ENCODE measurements around the gene CDH3. TPM values are rescaled to one million over a fixed set of nuclear protein-coding genes. Genes with fewer than 3 reads are reported as not detected.

CDH3 gene
- polyA plus RNA-seq, 2 of the 4 experiments (the other 2 are of a cell fraction): 0.08 to 0.25 TPM

GRCh38 chr16:68739964-68740627 lies 95.0 kb downstream of the CDH3 start (continued):
- TF ChIP-seq, protein P1, sequence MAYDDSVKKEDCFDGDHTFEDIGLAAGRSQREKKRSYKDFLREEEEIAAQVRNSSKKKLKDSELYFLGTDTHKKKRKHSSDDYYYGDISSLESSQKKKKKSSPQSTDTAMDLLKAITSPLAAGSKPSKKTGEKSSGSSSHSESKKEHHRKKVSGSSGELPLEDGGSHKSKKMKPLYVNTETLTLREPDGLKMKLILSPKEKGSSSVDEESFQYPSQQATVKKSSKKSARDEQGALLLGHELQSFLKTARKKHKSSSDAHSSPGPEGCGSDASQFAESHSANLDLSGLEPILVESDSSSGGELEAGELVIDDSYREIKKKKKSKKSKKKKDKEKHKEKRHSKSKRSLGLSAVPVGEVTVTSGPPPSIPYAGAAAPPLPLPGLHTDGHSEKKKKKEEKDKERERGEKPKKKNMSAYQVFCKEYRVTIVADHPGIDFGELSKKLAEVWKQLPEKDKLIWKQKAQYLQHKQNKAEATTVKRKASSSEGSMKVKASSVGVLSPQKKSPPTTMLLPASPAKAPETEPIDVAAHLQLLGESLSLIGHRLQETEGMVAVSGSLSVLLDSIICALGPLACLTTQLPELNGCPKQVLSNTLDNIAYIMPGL (CRISPR knock-in tag; IDR thresholded peaks at IDR 0.05; ENCODE audit: borderline replicate concordance): no peak
- no peak for TF ChIP-seq EHMT2 (IDR thresholded peaks at IDR 0.05; ENCODE audit: low read depth)
- TF ChIP-seq ELK1 (IDR thresholded peaks at IDR 0.05; ENCODE audit: low read depth, low read length): no peak
- TF ChIP-seq REST (IDR thresholded peaks at IDR 0.05): no peak
- TF ChIP-seq, protein P2, sequence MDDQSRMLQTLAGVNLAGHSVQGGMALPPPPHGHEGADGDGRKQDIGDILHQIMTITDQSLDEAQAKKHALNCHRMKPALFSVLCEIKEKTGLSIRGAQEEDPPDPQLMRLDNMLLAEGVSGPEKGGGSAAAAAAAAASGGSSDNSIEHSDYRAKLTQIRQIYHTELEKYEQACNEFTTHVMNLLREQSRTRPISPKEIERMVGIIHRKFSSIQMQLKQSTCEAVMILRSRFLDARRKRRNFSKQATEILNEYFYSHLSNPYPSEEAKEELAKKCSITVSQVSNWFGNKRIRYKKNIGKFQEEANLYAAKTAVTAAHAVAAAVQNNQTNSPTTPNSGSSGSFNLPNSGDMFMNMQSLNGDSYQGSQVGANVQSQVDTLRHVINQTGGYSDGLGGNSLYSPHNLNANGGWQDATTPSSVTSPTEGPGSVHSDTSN (IDR thresholded peaks at IDR 0.05): no peak
- TF ChIP-seq, protein P3, sequence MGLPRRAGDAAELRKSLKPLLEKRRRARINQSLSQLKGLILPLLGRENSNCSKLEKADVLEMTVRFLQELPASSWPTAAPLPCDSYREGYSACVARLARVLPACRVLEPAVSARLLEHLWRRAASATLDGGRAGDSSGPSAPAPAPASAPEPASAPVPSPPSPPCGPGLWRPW (IDR thresholded peaks at IDR 0.05): no peak
- TF ChIP-seq, protein P4, sequence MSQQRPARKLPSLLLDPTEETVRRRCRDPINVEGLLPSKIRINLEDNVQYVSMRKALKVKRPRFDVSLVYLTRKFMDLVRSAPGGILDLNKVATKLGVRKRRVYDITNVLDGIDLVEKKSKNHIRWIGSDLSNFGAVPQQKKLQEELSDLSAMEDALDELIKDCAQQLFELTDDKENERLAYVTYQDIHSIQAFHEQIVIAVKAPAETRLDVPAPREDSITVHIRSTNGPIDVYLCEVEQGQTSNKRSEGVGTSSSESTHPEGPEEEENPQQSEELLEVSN (IDR thresholded peaks at IDR 0.05; ENCODE audit: borderline replicate concordance, low read depth): peak; percentile 18; the same call in 1 of the 2 replicates
- peak in 1 of 2 experiments; percentile 34; a peak in 2 of 5 replicates for TF ChIP-seq JUN (IDR thresholded peaks at IDR 0.05)
- TF ChIP-seq CEBPB (IDR thresholded peaks at IDR 0.05): peak in 1 of 2 experiments; percentile 25; a peak in 1 of 4 replicates
- TF ChIP-seq KDM1A (IDR thresholded peaks at IDR 0.05; ENCODE audit: low read depth): no peak
- no peak for TF ChIP-seq ZC3H11A (IDR thresholded peaks at IDR 0.05)
- TF ChIP-seq TP53 (CRISPR knock-in tag; IDR thresholded peaks at IDR 0.05): no peak
- no peak for TF ChIP-seq FOSL2 (IDR thresholded peaks at IDR 0.05)
- peak; percentile 47; the same call in 1 of the 2 replicates for TF ChIP-seq FOSL2 (CRISPR knock-in tag; IDR thresholded peaks at IDR 0.05)
- no peak for TF ChIP-seq HOXA7 (CRISPR knock-in tag; IDR thresholded peaks at IDR 0.05)
- TF ChIP-seq EHF (CRISPR knock-in tag; IDR thresholded peaks at IDR 0.05): no peak
- TF ChIP-seq RARB (CRISPR knock-in tag; IDR thresholded peaks at IDR 0.05): no peak
- 0 out of 2 replicates have a peak, but pooled peaks have one; percentile 28 for TF ChIP-seq RFX5 (IDR thresholded peaks at IDR 0.05)
- TF ChIP-seq RNF2 (IDR thresholded peaks at IDR 0.05; ENCODE audit: borderline replicate concordance, low read depth): no peak
- no peak for TF ChIP-seq NPAS2 (CRISPR knock-in tag; IDR thresholded peaks at IDR 0.05; ENCODE audit: borderline replicate concordance)
